Measurements from ENCODE around the gene IL37.
"Not testable (repeated sequence)": the region's sequence is repeated elsewhere in the genome, so short reads cannot be mapped to it uniquely, and the experiment has no call there.

The IL37 gene

GRCh38 chr2:112887964-112888749 lies 22.8 kb upstream of the IL37 start:
- no peak for DNase-seq (ENCODE audit: low read depth in 2 of 3, low spot score in 1 of 3)

GRCh38 chr2:112889976-112890375 lies 21.0 kb upstream of the IL37 start:
- DNase-seq (ENCODE audit: low read depth in 2 of 3, low spot score in 1 of 3): no peak

- DNase-seq (ENCODE audit: low read depth in 2 of 3, low spot score in 1 of 3): no peak
These were observed 19.6 kb upstream of the IL37 start for GRCh38 chr2:112891385-112891831.

- DNase-seq (ENCODE audit: low read depth in 2 of 3, low spot score in 1 of 3): no peak
These were observed 17.2 kb upstream of the IL37 start for GRCh38 chr2:112893752-112894151.

GRCh38 chr2:112896909-112897623 lies 13.9 kb upstream of the IL37 start:
- DNase-seq (ENCODE audit: low read depth in 2 of 3, low spot score in 1 of 3): no peak

- DNase-seq (ENCODE audit: low read depth in 2 of 3, low spot score in 1 of 3): no peak
These were observed 13.4 kb upstream of the IL37 start for GRCh38 chr2:112897624-112897978.

GRCh38 chr2:112901431-112902065 lies 9.4 kb upstream of the IL37 start:
- DNase-seq (ENCODE audit: low read depth in 2 of 3, low spot score in 1 of 3): not testable (repeated sequence)

GRCh38 chr2:112902816-112903215 lies 8.1 kb upstream of the IL37 start:
- DNase-seq (ENCODE audit: low read depth in 2 of 3, low spot score in 1 of 3): no peak

- DNase-seq (ENCODE audit: low read depth in 2 of 3, low spot score in 1 of 3): no peak
These were observed 6.1 kb upstream of the IL37 start for GRCh38 chr2:112904883-112905282.

- DNase-seq (ENCODE audit: low read depth in 2 of 3, low spot score in 1 of 3): no peak
These were observed 4.7 kb upstream of the IL37 start for GRCh38 chr2:112906276-112906675.

GRCh38 chr2:112907001-112907949 lies 3.7 kb upstream of the IL37 start:
- no peak for DNase-seq (ENCODE audit: low read depth in 2 of 3, low spot score in 1 of 3)

GRCh38 chr2:112908559-112908958 lies 2.4 kb upstream of the IL37 start:
- DNase-seq (ENCODE audit: low read depth in 2 of 3, low spot score in 1 of 3): not testable (repeated sequence)

- DNase-seq (ENCODE audit: low read depth in 2 of 3, low spot score in 1 of 3): no peak
These were observed 746 bp upstream of the IL37 start for GRCh38 chr2:112910219-112910618.

- no peak for DNase-seq (ENCODE audit: low read depth in 2 of 3, low spot score in 1 of 3)
These were observed 1.4 kb downstream of the IL37 start for GRCh38 chr2:112912403-112912802.

- DNase-seq (ENCODE audit: low read depth in 2 of 3, low spot score in 1 of 3): peak in 1 of 3 donors; percentile 7
These were observed 4.6 kb downstream of the IL37 start for GRCh38 chr2:112915300-112916144.

GRCh38 chr2:112916145-112916571 lies 5.2 kb downstream of the IL37 start:
- peak in 1 of 3 donors; percentile 35 for DNase-seq (ENCODE audit: low read depth in 2 of 3, low spot score in 1 of 3)

- DNase-seq (ENCODE audit: low read depth in 2 of 3, low spot score in 1 of 3): no peak
These were observed 5.8 kb downstream of the IL37 start for GRCh38 chr2:112916625-112917247.

GRCh38 chr2:112917856-112918255 lies 6.9 kb downstream of the IL37 start:
- DNase-seq (ENCODE audit: low read depth in 2 of 3, low spot score in 1 of 3): no peak

GRCh38 chr2:112918256-112918655 lies 7.3 kb downstream of the IL37 start:
- DNase-seq (ENCODE audit: low read depth in 2 of 3, low spot score in 1 of 3): no peak

- DNase-seq (ENCODE audit: low read depth in 2 of 3, low spot score in 1 of 3): no peak
These were observed 8.1 kb downstream of the IL37 start for GRCh38 chr2:112919086-112919485.
